ENCODE results near the gene SLC25A47.
"Not testable (repeated sequence)": the region's sequence is repeated elsewhere in the genome, so short reads cannot be mapped to it uniquely, and the experiment has no call there.

The SLC25A47 gene

GRCh38 chr14:100328495-100329163, 5.5 kb downstream of the SLC25A47 start:
- DNase-seq, result no peak

GRCh38 chr14:100329233-100330006, 6.3 kb downstream of the SLC25A47 start:
- no peak for DNase-seq

GRCh38 chr14:100330007-100330344, 6.8 kb downstream of the SLC25A47 start:
- DNase-seq, result no peak

GRCh38 chr14:100330388-100330931, 7.3 kb downstream of the SLC25A47 start:
- DNase-seq, result no peak

- no peak for DNase-seq
These were observed 9.0 kb downstream of the SLC25A47 start for GRCh38 chr14:100332071-100332639.

- DNase-seq, result no peak
These were observed 9.7 kb downstream of the SLC25A47 start for GRCh38 chr14:100332797-100333196.

GRCh38 chr14:100333311-100333710, 10.2 kb downstream of the SLC25A47 start:
- no peak for DNase-seq

GRCh38 chr14:100333827-100334226, 10.7 kb downstream of the SLC25A47 start:
- DNase-seq, result no peak

GRCh38 chr14:100334904-100335303, 11.8 kb downstream of the SLC25A47 start:
- no peak for DNase-seq

GRCh38 chr14:100336618-100337530, 13.7 kb downstream of the SLC25A47 start:
- DNase-seq, result no peak

- DNase-seq, result no peak
These were observed 16.8 kb downstream of the SLC25A47 start for GRCh38 chr14:100339766-100340422.

GRCh38 chr14:100340423-100340813, 17.3 kb downstream of the SLC25A47 start:
- DNase-seq, result no peak

- no peak for DNase-seq
These were observed 18.3 kb downstream of the SLC25A47 start for GRCh38 chr14:100341301-100342031.

- DNase-seq, result no peak
These were observed 19.1 kb downstream of the SLC25A47 start for GRCh38 chr14:100342195-100342594.

GRCh38 chr14:100342826-100343225, 19.7 kb downstream of the SLC25A47 start:
- DNase-seq, result not testable (repeated sequence)

GRCh38 chr14:100344657-100345056, 21.5 kb downstream of the SLC25A47 start:
- DNase-seq, result not testable (repeated sequence)

- DNase-seq, result no peak
These were observed 22.6 kb downstream of the SLC25A47 start for GRCh38 chr14:100345711-100346110.

- no peak for DNase-seq
These were observed 23.4 kb downstream of the SLC25A47 start for GRCh38 chr14:100346306-100347091.

- no peak for DNase-seq
These were observed 25.2 kb downstream of the SLC25A47 start for GRCh38 chr14:100348253-100348729.

Measured in NCI-H2171 (cell line).